Heart left ventricle (tissue), 16 donors: ENCODE results near the gene DDB1. TPM values are rescaled to one million over a fixed set of nuclear protein-coding genes. Genes with fewer than 3 reads are reported as not detected.

ENCODE experiments used
- ATAC-seq, 4 donors: fragments of 200-7000 bp; cut with Tn5 transposase; one replicate each; pipeline ENCODE4 v1.9.1; 2020 to 2022; ENCODE audit warnings: moderate library complexity in 4 of 4, mild to moderate bottlenecking in 3 of 4, moderate number of reproducible peaks in 1 of 4
- DNase-seq, 5 donors: peaks; one replicate each; pipeline ENCODE4 v3.0.0-alpha.2; 2020
- H3K27ac ChIP-seq, 12 donors: fragments of 200-600 bp; sonication (generic) in 4 of 12; one replicate each; pipeline versions ENCODE4 v1.5.0 to v1.8.0; 2016 to 2022; ENCODE audit warnings: mild to moderate bottlenecking in 2 of 12
- H3K27me3 ChIP-seq, 9 donors: fragments of 200-600 bp; sonication (generic) in 2 of 9; one replicate each; pipeline versions ENCODE4 v1.5.1 to v1.8.0; 2016 to 2022; ENCODE audit warnings: mild to moderate bottlenecking in 3 of 9
- H3K36me3 ChIP-seq, 9 donors: fragments of 200-600 bp; sonication (generic) in 2 of 9; one replicate each; pipeline versions ENCODE4 v1.5.0 to v1.8.0; 2018 to 2022; ENCODE audit warnings: mild to moderate bottlenecking in 2 of 9
- H3K4me1 ChIP-seq, 12 donors: fragments of 200-600 bp; sonication (generic) in 4 of 12; one replicate each; pipeline versions ENCODE4 v1.5.0 to v1.8.0; 2016 to 2022; ENCODE audit warnings: mild to moderate bottlenecking in 3 of 12
- H3K4me3 ChIP-seq, 12 donors: fragments of 200-600 bp; sonication (generic) in 4 of 12; one replicate each; pipeline versions ENCODE4 v1.5.0 to v1.8.0; 2017 to 2022; ENCODE audit warnings: mild to moderate bottlenecking in 9 of 12, moderate library complexity in 4 of 12
- H3K9me3 ChIP-seq, 12 donors: fragments of 200-600 bp; sonication (generic) in 4 of 12; one replicate each; pipeline versions ENCODE4 v1.5.0 to v1.8.0; 2016 to 2022; ENCODE audit warnings: mild to moderate bottlenecking in 1 of 12
- POLR2A ChIP-seq, 2 donors: fragments of 450-650 bp; IDR thresholded peaks; one replicate each; pipeline ENCODE4 v1.6.1; 2017; ENCODE audit warnings: antibody characterized with exemption in 2 of 2, mild to moderate bottlenecking in 2 of 2, moderate library complexity in 2 of 2
- WGBS, 4 donors: extraction: QIAGEN DNeasy Blood & Tissue Kit in 2 of 4; methylation state at CpG; one replicate each; pipeline versions ENCODE4 v1.1.5 to v1.1.7; 2013 to 2018; 5-methylcytosine and 5-hydroxymethylcytosine counted together
- intact Hi-C, 10 donors: fragments of 100-400 bp; cut with DNase I; formaldehyde crosslinking; loops; one replicate each; pipeline versions ENCODE4 v1.11.1 to v1.14.2; 2022
- polyA plus RNA-seq, 2 donors: library from polyadenylated mRNA; stranded (reverse); fragments of 200-250 nt; gene quantifications; one replicate each; pipeline ENCODE4 v1.2.3, GENCODE V29; 2013
- total RNA-seq, 9 donors: library from RNA; depleted of rRNA in 2 of 9; stranded (reverse); fragments of >200 nt in 2 of 9; fragmentation: NEBNext Ultra II Directional in 3 of 9; extraction: Animal tissue kit (Norgen Biotek cat#: 25700) in 3 of 9; gene quantifications; one replicate each; pipeline versions ENCODE4 v1.1.0 to v1.2.4, GENCODE V29; 2016 to 2023
- TF ChIP-seq, protein P1 (sequence below), 12 donors: fragments of 200-600 bp; sonication (generic) in 4 of 12; IDR thresholded peaks; one replicate each; pipeline versions ENCODE4 v1.5.0 to v1.8.0; 2018 to 2022; ENCODE audit warnings: antibody characterized with exemption in 12 of 12, mild to moderate bottlenecking in 5 of 12
- donor health status: ischemic (EF 13 %, LVEDD 7.1; RV severe dilation, severe dysfunction).
- donor health status: healthy with polysubstance abuse.
- donor health status: DM: no; HTN: yes; CAD: no.
- donor health status: DM: no; HTN: no; CAD: no.
- donor health status: ischemic (EF 25% LVEDD 6.9; RV normal size, moderate dysfunction).
- donor health status: ischemic (EF 25% LVEDD 5.7; RV mildly dilated, moderate dysfunction).
- donor health status: healthy.
- donor health status: DM: yes; HTN: yes; CAD: no.
- donor health status: ischemic (EF 35%, LVEDD 5.7; RV mildly dilated, moderate dysfunction).
- donor health status: nonischemic (EF 11% LVEDD 7.7; RV severe dilation, severe dysfunction).
- donor health status: DM: yes; HTN: yes; CAD: no.
- donor health status: PGD.
- donor health status: ischemic (EF 29% LVEDD 5.4; RV normal size, mild dysfunction).
- donor health status: nonischemic (EF 23%, LVEDD 6.1; RV moderate dilation, normal function).

DDB1 gene
- total and polyA plus RNA-seq, 11 donors = 78.8 to 158 (median 130) TPM

GRCh38 chr11:61264795-61265194 lies 68.1 kb downstream of the DDB1 start:
- TF ChIP-seq, protein P1, sequence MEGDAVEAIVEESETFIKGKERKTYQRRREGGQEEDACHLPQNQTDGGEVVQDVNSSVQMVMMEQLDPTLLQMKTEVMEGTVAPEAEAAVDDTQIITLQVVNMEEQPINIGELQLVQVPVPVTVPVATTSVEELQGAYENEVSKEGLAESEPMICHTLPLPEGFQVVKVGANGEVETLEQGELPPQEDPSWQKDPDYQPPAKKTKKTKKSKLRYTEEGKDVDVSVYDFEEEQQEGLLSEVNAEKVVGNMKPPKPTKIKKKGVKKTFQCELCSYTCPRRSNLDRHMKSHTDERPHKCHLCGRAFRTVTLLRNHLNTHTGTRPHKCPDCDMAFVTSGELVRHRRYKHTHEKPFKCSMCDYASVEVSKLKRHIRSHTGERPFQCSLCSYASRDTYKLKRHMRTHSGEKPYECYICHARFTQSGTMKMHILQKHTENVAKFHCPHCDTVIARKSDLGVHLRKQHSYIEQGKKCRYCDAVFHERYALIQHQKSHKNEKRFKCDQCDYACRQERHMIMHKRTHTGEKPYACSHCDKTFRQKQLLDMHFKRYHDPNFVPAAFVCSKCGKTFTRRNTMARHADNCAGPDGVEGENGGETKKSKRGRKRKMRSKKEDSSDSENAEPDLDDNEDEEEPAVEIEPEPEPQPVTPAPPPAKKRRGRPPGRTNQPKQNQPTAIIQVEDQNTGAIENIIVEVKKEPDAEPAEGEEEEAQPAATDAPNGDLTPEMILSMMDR (IDR thresholded peaks at IDR 0.05) = no peak
- no peak for TF ChIP-seq POLR2A (IDR thresholded peaks at IDR 0.05)
- 93 to 95% (median 93%) methylated on average over 8 to 14 of the region's 14 CpGs for WGBS, 4 donors
- no peak overlapping the region for H3K4me3 ChIP-seq
- no peaks in the 10 kb centered on the region for H3K4me1 ChIP-seq
- intact Hi-C loops = no loop called here
- no peak overlapping the region for H3K27ac ChIP-seq
- no peaks in the 10 kb centered on the region for H3K9me3 ChIP-seq
- no peaks in the 10 kb centered on the region for H3K27me3 ChIP-seq
- no peak for DNase-seq
- H3K36me3 ChIP-seq = no peaks in the 10 kb centered on the region
- ATAC-seq = no peak

- Histone ChIP-seq H3K27ac (no peak overlapping the region), H3K27me3 (no peaks in the 10 kb centered on the region), H3K36me3 (no peaks in the 10 kb centered on the region), H3K9me3 (no peaks in the 10 kb centered on the region), H3K4me1 (no peaks in the 10 kb centered on the region), H3K4me3 (no peak overlapping the region)
- WGBS, 4 donors = 88 to 94% (median 90%) methylated on average over 6 of the region's 6 CpGs
- DNase-seq = no peak
- no peak for ATAC-seq
- intact Hi-C loops = no loop called here
- TF ChIP-seq, protein P1 (IDR thresholded peaks at IDR 0.05) = no peak
- no peak for TF ChIP-seq POLR2A (IDR thresholded peaks at IDR 0.05)
Observed at GRCh38 chr11:61264371-61264770, 68.5 kb downstream of the DDB1 start.

DNA sequence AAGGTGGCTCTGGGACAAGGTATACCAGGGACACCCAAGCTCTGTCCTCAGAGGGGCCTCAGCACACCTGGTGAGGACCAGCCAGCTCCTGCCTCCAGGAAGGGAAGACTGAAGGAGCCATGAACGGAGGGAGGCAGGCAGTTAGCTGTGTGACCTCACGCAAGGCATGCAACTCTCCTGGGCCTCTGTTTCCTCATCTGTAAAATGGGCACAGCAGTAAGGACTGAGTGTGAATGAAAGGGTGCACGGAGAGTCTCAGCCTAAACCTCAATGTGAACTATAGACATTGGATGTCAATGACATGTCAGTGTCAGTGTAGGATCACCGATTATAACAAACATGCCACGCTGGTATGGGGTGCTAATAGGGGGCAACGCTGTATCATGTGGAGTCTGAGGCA lies 73.5 kb downstream of the DDB1 start:
- H3K27ac ChIP-seq = no peak overlapping the region
- H3K4me1 ChIP-seq = no peaks in the 10 kb centered on the region
- no peaks in the 10 kb centered on the region for H3K27me3 ChIP-seq
- no peak overlapping the region for H3K4me3 ChIP-seq
- DNase-seq (no peak), ATAC-seq (no peak)
- WGBS, 4 donors = 94 to 97% (median 95%) methylated on average over 6 of the region's 6 CpGs
- TF ChIP-seq, protein P1 (IDR thresholded peaks at IDR 0.05) = no peak
- TF ChIP-seq POLR2A (IDR thresholded peaks at IDR 0.05) = no peak
- no peaks in the 10 kb centered on the region for H3K9me3 ChIP-seq
- intact Hi-C loops = loop anchor here in 4 of 10 donors (5.0 to 10.0 kb wide), 2 partner anchors 123 to 125 kb away; no protein-coding TSS in a partner anchor
- no peaks in the 10 kb centered on the region for H3K36me3 ChIP-seq

- ATAC-seq = peak in 1 of 4 donors; percentile 13
Observed at GRCh38 chr11:61258546-61258945, 74.4 kb downstream of the DDB1 start.

More at GRCh38 chr11:61258546-61258945, 74.4 kb downstream of the DDB1 start:
- WGBS, 4 donors = 84 to 92% (median 88%) methylated on average over 9 of the region's 9 CpGs
- DNase-seq = no peak
- TF ChIP-seq POLR2A (IDR thresholded peaks at IDR 0.05) = no peak
- TF ChIP-seq, protein P1 (IDR thresholded peaks at IDR 0.05) = no peak
- Histone ChIP-seq H3K9me3 (no peaks in the 10 kb centered on the region), H3K27ac (no peak overlapping the region), H3K36me3 (no peaks in the 10 kb centered on the region), H3K27me3 (no peaks in the 10 kb centered on the region), H3K4me1 (no peaks in the 10 kb centered on the region), H3K4me3 (no peak overlapping the region)
- intact Hi-C loops = loop anchor here in 4 of 10 donors (5.0 to 10.0 kb wide), 2 partner anchors 124 to 126 kb away; no protein-coding TSS in a partner anchor
